ENCODE results near the gene CXCR5.

- TF ChIP-seq, protein P1, sequence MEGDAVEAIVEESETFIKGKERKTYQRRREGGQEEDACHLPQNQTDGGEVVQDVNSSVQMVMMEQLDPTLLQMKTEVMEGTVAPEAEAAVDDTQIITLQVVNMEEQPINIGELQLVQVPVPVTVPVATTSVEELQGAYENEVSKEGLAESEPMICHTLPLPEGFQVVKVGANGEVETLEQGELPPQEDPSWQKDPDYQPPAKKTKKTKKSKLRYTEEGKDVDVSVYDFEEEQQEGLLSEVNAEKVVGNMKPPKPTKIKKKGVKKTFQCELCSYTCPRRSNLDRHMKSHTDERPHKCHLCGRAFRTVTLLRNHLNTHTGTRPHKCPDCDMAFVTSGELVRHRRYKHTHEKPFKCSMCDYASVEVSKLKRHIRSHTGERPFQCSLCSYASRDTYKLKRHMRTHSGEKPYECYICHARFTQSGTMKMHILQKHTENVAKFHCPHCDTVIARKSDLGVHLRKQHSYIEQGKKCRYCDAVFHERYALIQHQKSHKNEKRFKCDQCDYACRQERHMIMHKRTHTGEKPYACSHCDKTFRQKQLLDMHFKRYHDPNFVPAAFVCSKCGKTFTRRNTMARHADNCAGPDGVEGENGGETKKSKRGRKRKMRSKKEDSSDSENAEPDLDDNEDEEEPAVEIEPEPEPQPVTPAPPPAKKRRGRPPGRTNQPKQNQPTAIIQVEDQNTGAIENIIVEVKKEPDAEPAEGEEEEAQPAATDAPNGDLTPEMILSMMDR (conservative IDR thresholded peaks at IDR 0.05 in 1 of 2, IDR thresholded peaks at IDR 0.05 in 1 of 2; ENCODE audit: low read depth in 1 of 2, low read length in 2 of 2): peak; percentile 91 to 95
- no peak for TF ChIP-seq EZH2 (IDR thresholded peaks at IDR 0.05; ENCODE audit: low read length, missing control alignments)
Observed at GRCh38 chr11:118930094-118930712, 46.5 kb downstream of the CXCR5 start.
